DOHH2 (cell line): Measurements from ENCODE around the gene TNFAIP8L2.
A peak's percentile ranks its signal among the peaks of the same experiment; 100 is the strongest.

ENCODE experiments used
- H3F3A ChIP-seq: fragments of 200-600 bp; sonication (generic), shearing (Covaris generic); 2 replicates; pipeline ENCODE4 v1.6.0; 2016; ENCODE audit warnings: antibody characterized with exemption, mild to moderate bottlenecking; ENCODE audit not compliant: control insufficient read depth, insufficient read depth
- H3K27ac ChIP-seq: fragments of 200-600 bp; sonication (generic); 2 replicates; pipeline ENCODE4 v1.5.1; 2014; ENCODE audit warnings: low read depth, mild to moderate bottlenecking, low read length, moderate library complexity
- H3K27me3 ChIP-seq: fragments of 200-600 bp; sonication (generic); 2 replicates; pipeline ENCODE4 v1.6.1; 2014; ENCODE audit warnings: mild to moderate bottlenecking, low read length, mixed read lengths; ENCODE audit not compliant: control insufficient read depth
- H3K36me3 ChIP-seq: fragments of 200-600 bp; sonication (generic); 2 replicates; pipeline ENCODE4 v1.6.1; 2014; ENCODE audit warnings: mild to moderate bottlenecking, low read length, moderate library complexity, mixed read lengths; ENCODE audit not compliant: control insufficient read depth
- H3K4me1 ChIP-seq: fragments of 200-600 bp; sonication (generic); 2 replicates; pipeline ENCODE4 v1.6.1; 2014; ENCODE audit warnings: mild to moderate bottlenecking, low read length, mixed read lengths; ENCODE audit not compliant: control insufficient read depth
- H3K4me2 ChIP-seq: fragments of 200-600 bp; sonication (generic); 2 replicates; pipeline ENCODE4 v1.6.0; 2014; ENCODE audit warnings: mild to moderate bottlenecking, low read length, moderate library complexity
- H3K4me3 ChIP-seq: fragments of 200-600 bp; sonication (generic); 2 replicates; pipeline ENCODE4 v1.5.1; 2014; ENCODE audit warnings: mild to moderate bottlenecking, low read length, mixed read lengths
- H3K79me2 ChIP-seq: fragments of 200-600 bp; sonication (generic); 2 replicates; pipeline ENCODE4 v1.6.1; 2014; ENCODE audit warnings: mild to moderate bottlenecking, low read length, mixed read lengths; ENCODE audit not compliant: control insufficient read depth
- H3K9me2 ChIP-seq: fragments of 200-600 bp; sonication (generic); replicated peaks from 2 replicates; pipeline ENCODE4 v1.6.1; 2014; ENCODE audit warnings: mild to moderate bottlenecking, low read length, mixed read lengths; ENCODE audit not compliant: control insufficient read depth
- H3K9me3 ChIP-seq: fragments of 200-600 bp; sonication (generic); 2 replicates; pipeline ENCODE4 v1.6.1; 2014; ENCODE audit warnings: antibody characterized with exemption, low read length, mixed read lengths; ENCODE audit not compliant: control insufficient read depth, insufficient read depth
- H4K20me1 ChIP-seq: fragments of 200-600 bp; sonication (generic); 2 replicates; pipeline ENCODE4 v1.6.0; 2014; ENCODE audit warnings: low read depth, mild to moderate bottlenecking, antibody characterized with exemption, low read length, moderate library complexity; ENCODE audit not compliant: control insufficient read depth, insufficient read depth
- EZH2phosphoT487 ChIP-seq: fragments of 200-600 bp; sonication (generic); IDR thresholded peaks from 2 replicates; pipeline ENCODE4 v1.6.1; 2017; ENCODE audit warnings: borderline replicate concordance, mild to moderate bottlenecking, antibody characterized with exemption, low read length, moderate library complexity, mixed read lengths
- TF ChIP-seq, protein P1 (sequence below): fragments of 200-600 bp; sonication (generic); IDR thresholded peaks from one replicate; pipeline ENCODE4 v1.5.1; 2014; ENCODE audit warnings: antibody characterized with exemption, mild to moderate bottlenecking, low read depth, low read length; ENCODE audit not compliant: poor library complexity, severe bottlenecking

Gene TNFAIP8L2

DNA sequence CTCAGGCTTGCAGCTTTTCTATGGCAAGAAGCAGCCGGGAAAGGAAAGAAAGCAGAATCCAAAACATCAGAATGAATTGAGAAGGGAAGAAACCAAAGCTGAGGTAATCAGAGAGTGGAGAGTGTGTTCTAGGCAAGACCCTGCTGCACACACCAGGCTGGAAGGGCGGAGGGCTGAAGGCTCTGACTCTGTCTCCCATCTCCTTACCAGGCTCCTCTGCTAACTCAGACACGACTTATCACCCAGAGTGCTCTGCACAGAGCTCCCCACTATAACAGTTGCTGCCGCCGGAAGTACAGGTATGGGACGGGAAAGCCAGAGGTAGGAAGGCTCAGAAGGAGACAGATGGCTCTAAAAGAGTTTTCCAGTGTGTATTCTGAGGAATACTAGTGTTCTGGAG is 10.7 kb downstream of the TNFAIP8L2 start:
- Histone ChIP-seq H3F3A (0 out of 2 replicates have a peak, but pooled peaks cover 6% of the 10 kb centered on the region), H3K36me3 (peaks cover 50% of the 10 kb centered on the region), H3K4me2 (peak overlapping the region; percentile 84), H3K4me1 (peaks cover 23% of the 10 kb centered on the region), H3K9me2 (no peaks in the 10 kb centered on the region), H3K27me3 (no peaks in the 10 kb centered on the region), H3K9me3 (no peaks in the 10 kb centered on the region), H3K4me3 (peak overlapping the region; percentile 91), H4K20me1 (no peaks in the 10 kb centered on the region), H3K27ac (no peak overlapping the region), H3K79me2 (peaks cover 31% of the 10 kb centered on the region)
- TF ChIP-seq EZH2phosphoT487 = no peak
- TF ChIP-seq, protein P1, sequence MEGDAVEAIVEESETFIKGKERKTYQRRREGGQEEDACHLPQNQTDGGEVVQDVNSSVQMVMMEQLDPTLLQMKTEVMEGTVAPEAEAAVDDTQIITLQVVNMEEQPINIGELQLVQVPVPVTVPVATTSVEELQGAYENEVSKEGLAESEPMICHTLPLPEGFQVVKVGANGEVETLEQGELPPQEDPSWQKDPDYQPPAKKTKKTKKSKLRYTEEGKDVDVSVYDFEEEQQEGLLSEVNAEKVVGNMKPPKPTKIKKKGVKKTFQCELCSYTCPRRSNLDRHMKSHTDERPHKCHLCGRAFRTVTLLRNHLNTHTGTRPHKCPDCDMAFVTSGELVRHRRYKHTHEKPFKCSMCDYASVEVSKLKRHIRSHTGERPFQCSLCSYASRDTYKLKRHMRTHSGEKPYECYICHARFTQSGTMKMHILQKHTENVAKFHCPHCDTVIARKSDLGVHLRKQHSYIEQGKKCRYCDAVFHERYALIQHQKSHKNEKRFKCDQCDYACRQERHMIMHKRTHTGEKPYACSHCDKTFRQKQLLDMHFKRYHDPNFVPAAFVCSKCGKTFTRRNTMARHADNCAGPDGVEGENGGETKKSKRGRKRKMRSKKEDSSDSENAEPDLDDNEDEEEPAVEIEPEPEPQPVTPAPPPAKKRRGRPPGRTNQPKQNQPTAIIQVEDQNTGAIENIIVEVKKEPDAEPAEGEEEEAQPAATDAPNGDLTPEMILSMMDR = no peak

DNA sequence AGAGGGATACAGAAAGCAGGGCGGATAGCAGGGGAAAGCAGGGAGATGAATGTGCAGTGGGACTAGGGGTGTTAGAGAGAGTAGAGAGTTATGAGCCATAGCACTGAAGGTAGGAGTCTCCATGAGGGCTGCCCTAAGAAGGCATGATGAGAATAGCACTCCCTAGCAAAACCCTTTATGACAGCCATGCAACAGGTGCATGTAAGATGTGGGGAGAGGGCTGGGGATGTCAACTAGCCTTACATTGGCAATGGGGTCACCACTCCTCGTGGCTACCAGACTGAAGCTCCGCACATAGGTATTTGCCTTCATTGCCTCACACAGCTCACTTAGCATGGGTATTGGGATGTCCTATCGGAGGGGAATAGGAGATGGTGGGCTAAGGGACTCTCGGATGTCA is 14.7 kb downstream of the TNFAIP8L2 start:
- Histone ChIP-seq H3K9me2 (no peaks in the 10 kb centered on the region), H4K20me1 (no peaks in the 10 kb centered on the region), H3K4me3 (no peak overlapping the region), H3K36me3 (peaks cover 65% of the 10 kb centered on the region), H3F3A (peaks cover 3% of the 10 kb centered on the region; the same call in 1 of the 2 replicates), H3K4me2 (no peak overlapping the region), H3K27ac (no peak overlapping the region), H3K4me1 (peaks cover 8% of the 10 kb centered on the region), H3K9me3 (no peaks in the 10 kb centered on the region), H3K27me3 (no peaks in the 10 kb centered on the region), H3K79me2 (peaks cover 13% of the 10 kb centered on the region)
- TF ChIP-seq, protein P1 = no peak
- no peak for TF ChIP-seq EZH2phosphoT487

DNA sequence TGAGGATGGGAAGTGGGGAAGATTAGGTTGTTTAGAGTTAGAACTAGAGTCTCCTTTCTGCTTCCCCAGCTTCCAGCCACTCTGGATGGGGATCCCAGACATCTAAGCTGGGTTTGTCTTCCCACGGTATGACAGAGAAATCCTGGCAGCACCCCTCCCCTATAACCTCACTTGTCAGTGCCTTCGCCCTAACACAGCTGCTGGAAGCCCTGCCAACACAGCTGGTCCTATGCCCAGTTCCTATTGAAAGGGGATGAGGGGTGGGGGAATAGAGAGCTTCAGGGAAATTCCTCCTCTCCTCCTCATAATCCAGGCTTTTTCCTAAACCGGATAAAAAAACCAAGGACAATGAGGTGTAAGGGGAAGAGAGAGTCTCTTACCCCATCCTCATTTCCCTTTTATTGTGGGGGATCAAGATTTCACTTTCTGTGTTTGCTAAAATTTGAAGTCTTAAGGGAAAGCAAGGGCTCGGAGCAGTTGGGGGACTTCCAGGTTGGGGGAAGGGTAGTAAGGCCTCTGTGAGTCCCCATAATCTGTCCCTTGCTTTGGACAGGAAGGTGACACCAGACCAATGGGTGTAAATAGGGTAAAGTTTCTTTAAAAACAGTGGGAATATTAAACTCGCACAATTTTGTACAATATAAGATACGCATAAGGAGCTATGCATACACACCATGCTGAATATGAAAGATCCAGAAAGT is 18.7 kb downstream of the TNFAIP8L2 start:
- H3K4me3 ChIP-seq = no peak overlapping the region
- no peak overlapping the region for H3K27ac ChIP-seq
- H3K9me2 ChIP-seq = no peaks in the 10 kb centered on the region
- no peaks in the 10 kb centered on the region for H3K27me3 ChIP-seq
- H3K9me3 ChIP-seq = no peaks in the 10 kb centered on the region
- H3K36me3 ChIP-seq = peaks cover 60% of the 10 kb centered on the region
- H3K4me1 ChIP-seq = no peaks in the 10 kb centered on the region
- no peak for TF ChIP-seq EZH2phosphoT487
- peaks cover 3% of the 10 kb centered on the region; the same call in 1 of the 2 replicates for H3F3A ChIP-seq
- no peaks in the 10 kb centered on the region for H3K79me2 ChIP-seq
- H3K4me2 ChIP-seq = no peak overlapping the region
- H4K20me1 ChIP-seq = no peaks in the 10 kb centered on the region

DNA sequence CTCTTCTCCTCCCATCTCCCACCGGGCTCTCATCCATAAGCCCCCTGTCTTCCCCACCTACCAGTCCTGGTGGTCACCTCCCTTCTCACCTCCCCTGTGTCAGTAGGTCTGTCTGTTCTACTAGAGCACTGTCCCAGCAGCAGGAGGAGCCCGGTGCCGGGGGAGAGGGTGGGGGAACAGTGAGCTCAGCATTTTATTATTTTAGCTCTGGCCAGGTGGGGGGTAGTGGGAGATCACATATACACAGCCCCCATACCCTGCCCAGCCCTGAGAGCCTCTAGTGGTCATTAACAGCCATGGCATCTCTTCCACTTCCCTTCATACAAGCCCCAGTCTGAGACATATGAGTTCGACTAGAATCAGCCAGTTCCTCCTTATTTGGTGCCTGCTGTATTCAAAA is 19.4 kb downstream of the TNFAIP8L2 start, which contains the start of gene TMOD4:
Gene TMOD4, minus strand, starts transcription at position 119 of the 400 bp plus-strand sequence. CDS start 1,106 bp downstream, outside the sequence.
- peaks cover 57% of the 10 kb centered on the region for H3K36me3 ChIP-seq
- no peak within 1 kb of the TSS for H3K4me3 ChIP-seq
- TF ChIP-seq EZH2phosphoT487 = no peak
- TF ChIP-seq, protein P1 = peak; percentile 76
- H3K27ac ChIP-seq = no peak within 1 kb of the TSS
- H3K27me3 ChIP-seq = no peaks in the 10 kb centered on the region
- H3K4me1 ChIP-seq = no peaks in the 10 kb centered on the region
- no peaks in the 10 kb centered on the region for H3K79me2 ChIP-seq
- no peaks in the 10 kb centered on the region for H3K9me3 ChIP-seq
- peaks cover 3% of the 10 kb centered on the region; the same call in 1 of the 2 replicates for H3F3A ChIP-seq
- no peaks in the 10 kb centered on the region for H4K20me1 ChIP-seq
- H3K9me2 ChIP-seq = no peaks in the 10 kb centered on the region
- H3K4me2 ChIP-seq = no peak within 1 kb of the TSS
